ENCODE measurements around the gene POLR2M.
A peak's percentile ranks its signal among the peaks of the same experiment; 100 is the strongest.

The POLR2M gene

DNA sequence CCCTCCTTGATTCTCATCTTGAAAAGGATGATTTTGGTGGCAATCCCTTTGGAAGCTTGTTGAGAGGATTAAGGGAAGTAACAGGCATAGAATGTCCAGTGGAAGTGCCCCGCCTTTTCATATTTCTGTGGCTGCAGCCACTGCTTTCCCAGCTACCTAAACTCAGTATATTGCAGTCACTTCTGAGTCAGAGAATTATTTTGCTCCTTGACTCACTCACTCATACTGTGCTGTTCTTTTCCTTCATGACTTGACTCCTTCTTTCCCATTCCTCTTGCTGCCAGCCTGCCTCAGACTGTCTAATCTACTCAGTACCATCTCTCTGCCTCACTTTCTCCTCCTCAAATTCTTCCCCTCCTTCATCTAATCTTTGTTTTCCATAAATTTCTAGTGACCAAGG is 26.5 kb upstream of the POLR2M start:
- no peak overlapping the region for H3K4me3 ChIP-seq (ENCODE audit: low read depth, low read length)
- peak; percentile 58 for DNase-seq (ENCODE audit: low read depth)
- TF ChIP-seq, protein P1, sequence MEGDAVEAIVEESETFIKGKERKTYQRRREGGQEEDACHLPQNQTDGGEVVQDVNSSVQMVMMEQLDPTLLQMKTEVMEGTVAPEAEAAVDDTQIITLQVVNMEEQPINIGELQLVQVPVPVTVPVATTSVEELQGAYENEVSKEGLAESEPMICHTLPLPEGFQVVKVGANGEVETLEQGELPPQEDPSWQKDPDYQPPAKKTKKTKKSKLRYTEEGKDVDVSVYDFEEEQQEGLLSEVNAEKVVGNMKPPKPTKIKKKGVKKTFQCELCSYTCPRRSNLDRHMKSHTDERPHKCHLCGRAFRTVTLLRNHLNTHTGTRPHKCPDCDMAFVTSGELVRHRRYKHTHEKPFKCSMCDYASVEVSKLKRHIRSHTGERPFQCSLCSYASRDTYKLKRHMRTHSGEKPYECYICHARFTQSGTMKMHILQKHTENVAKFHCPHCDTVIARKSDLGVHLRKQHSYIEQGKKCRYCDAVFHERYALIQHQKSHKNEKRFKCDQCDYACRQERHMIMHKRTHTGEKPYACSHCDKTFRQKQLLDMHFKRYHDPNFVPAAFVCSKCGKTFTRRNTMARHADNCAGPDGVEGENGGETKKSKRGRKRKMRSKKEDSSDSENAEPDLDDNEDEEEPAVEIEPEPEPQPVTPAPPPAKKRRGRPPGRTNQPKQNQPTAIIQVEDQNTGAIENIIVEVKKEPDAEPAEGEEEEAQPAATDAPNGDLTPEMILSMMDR (conservative IDR thresholded peaks at IDR 0.05; ENCODE audit: low read depth, low read length) = no peak

GRCh38 chr15:57681011-57681410 is 25.5 kb upstream of the POLR2M start:
- no peak overlapping the region for H3K4me3 ChIP-seq (ENCODE audit: low read depth, low read length)
- TF ChIP-seq, protein P1 (conservative IDR thresholded peaks at IDR 0.05; ENCODE audit: low read depth, low read length) = no peak
- no peak for DNase-seq (ENCODE audit: low read depth)

- no peak for DNase-seq (ENCODE audit: low read depth)
- TF ChIP-seq, protein P1 (conservative IDR thresholded peaks at IDR 0.05; ENCODE audit: low read depth, low read length) = no peak
- H3K4me3 ChIP-seq (ENCODE audit: low read depth, low read length) = no peak overlapping the region
Observed at GRCh38 chr15:57683481-57683880, 23.0 kb upstream of the POLR2M start.

- no peak overlapping the region for H3K4me3 ChIP-seq (ENCODE audit: low read depth, low read length)
- TF ChIP-seq, protein P1 (conservative IDR thresholded peaks at IDR 0.05; ENCODE audit: low read depth, low read length) = no peak
- DNase-seq (ENCODE audit: low read depth) = no peak
Observed at GRCh38 chr15:57684491-57685151, 21.9 kb upstream of the POLR2M start.

DNA sequence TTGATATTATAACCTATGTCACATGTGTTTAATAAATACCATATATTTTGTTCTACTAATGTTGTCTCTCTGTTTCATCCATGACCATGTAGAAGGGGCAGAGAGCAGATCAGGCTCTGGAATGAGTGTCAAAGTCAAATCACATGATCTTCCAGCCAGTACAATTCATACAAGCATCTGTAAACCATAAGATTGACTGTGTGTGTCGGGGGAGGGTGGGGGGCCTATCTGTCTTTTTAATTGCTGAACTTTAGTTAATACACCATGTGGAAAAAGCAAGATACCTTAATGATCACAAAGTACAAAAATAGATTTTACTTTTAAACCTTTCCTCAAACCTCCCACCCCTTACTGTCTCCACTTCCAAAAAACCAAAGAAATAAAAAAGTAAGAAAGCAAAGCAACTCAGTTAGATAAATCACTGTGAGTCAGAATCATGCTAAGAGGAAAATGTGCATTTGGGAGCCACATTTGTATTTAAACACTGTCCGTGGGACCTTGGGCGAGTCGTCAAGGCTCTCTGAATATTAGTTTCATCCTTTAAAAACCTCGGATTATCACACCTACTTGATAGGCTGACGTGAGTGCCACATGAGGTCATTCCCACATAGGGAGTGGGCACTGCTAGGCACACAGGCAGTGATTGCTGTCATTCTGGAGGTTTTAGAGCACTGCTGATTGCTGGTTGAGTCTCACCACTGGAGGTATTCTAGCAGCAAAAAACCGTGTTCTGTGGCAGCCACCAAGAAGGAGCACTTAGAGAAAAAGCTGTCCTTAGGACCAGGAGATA is 21.0 kb upstream of the POLR2M start:
- TF ChIP-seq, protein P1 (conservative IDR thresholded peaks at IDR 0.05; ENCODE audit: low read depth, low read length) = no peak
- no peak overlapping the region for H3K4me3 ChIP-seq (ENCODE audit: low read depth, low read length)
- no peak for DNase-seq (ENCODE audit: low read depth)

DNA sequence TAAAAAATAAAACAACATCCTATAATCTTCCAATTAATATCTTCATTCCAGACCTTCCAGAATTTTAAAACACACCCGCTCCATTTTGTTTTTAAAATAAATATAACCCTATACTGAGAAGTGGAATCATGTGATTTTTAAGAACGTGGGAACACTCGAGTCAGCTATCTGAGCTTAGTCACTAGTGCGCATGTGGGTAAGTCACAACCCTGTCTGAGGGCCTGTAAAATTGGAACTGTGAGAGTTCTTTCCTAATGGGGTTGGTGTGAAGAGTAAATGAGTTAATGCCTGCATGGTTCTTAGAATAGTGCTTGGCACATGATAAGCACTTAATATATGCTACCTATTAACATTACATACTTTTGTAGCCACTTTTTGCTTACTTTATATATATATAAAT is 19.9 kb upstream of the POLR2M start:
- no peak overlapping the region for H3K4me3 ChIP-seq (ENCODE audit: low read depth, low read length)
- DNase-seq (ENCODE audit: low read depth) = peak; percentile 75
- TF ChIP-seq, protein P1 (conservative IDR thresholded peaks at IDR 0.05; ENCODE audit: low read depth, low read length) = no peak
